Transverse colon (tissue), 4 donors: Measurements from ENCODE around the gene WNT2B. TPM values are rescaled to one million over a fixed set of nuclear protein-coding genes. Genes with fewer than 3 reads are reported as not detected.

ENCODE experiments used
- DNase-seq: peaks from one replicate; pipeline ENCODE4 v3.0.0-alpha.2; 2019
- H3K27ac ChIP-seq, 4 donors: fragments of 200-600 bp; sonication (generic); 2 replicates each; pipeline ENCODE4 v1.5.1; 2016 to 2018; ENCODE audit warnings: inconsistent platforms in 4 of 4
- H3K27me3 ChIP-seq: fragments of 200-600 bp; sonication (generic); 2 replicates; pipeline ENCODE4 v1.5.1; 2017; ENCODE audit warnings: inconsistent platforms
- H3K36me3 ChIP-seq, 4 donors: fragments of 200-600 bp; sonication (generic); 2 replicates each; pipeline ENCODE4 v1.5.1; 2017 to 2019; ENCODE audit warnings: inconsistent platforms in 4 of 4
- H3K4me1 ChIP-seq, 4 donors: fragments of 200-600 bp; sonication (generic); 2 replicates each; pipeline ENCODE4 v1.5.1; 2017 to 2020; ENCODE audit warnings: inconsistent platforms in 4 of 4
- H3K4me3 ChIP-seq, 4 donors: fragments of 200-600 bp; sonication (generic); 1 replicate in 1 of 4; 2 replicates in 3 of 4; pipeline versions ENCODE4 v1.5.1 to v1.6.1; 2017 to 2019; ENCODE audit warnings: inconsistent platforms in 4 of 4
- H3K9me3 ChIP-seq, 2 donors: fragments of 200-600 bp; sonication (generic); 2 replicates each; pipeline ENCODE4 v1.5.1; 2017 to 2019; ENCODE audit warnings: inconsistent platforms in 2 of 2
- EP300 ChIP-seq: sonication (generic); formaldehyde crosslinking; IDR thresholded peaks from one replicate; pipeline ENCODE4 v1.6.1; 2017; ENCODE audit warnings: antibody characterized with exemption, low read depth
- POLR2A ChIP-seq: fragments of 450-650 bp; IDR thresholded peaks from one replicate; pipeline ENCODE4 v1.6.1; 2016; ENCODE audit warnings: antibody characterized with exemption, mild to moderate bottlenecking, moderate library complexity
- POLR2AphosphoS5 ChIP-seq, 3 donors: sonication (generic); formaldehyde crosslinking; IDR thresholded peaks; one replicate each; pipeline ENCODE4 v1.6.1; 2016; ENCODE audit warnings: antibody characterized with exemption in 3 of 3
- WGBS, 2 donors: methylation state at CpG; one replicate each; pipeline ENCODE4 v1.1.5; 2018; ENCODE audit warnings: low coverage in 1 of 2; 5-methylcytosine and 5-hydroxymethylcytosine counted together
- in situ Hi-C, 4 donors: fragments of 200-750 bp; cut with MboI; loops; one replicate each; pipeline versions ENCODE4 v1.15.0 to v1.15.1; 2017; ENCODE audit warnings: low sequenced_read_pairs in 3 of 4, low pct_ligation_motif_present in 1 of 4, low pct_unique_long_range_greater_than_20kb in 1 of 4
- intact Hi-C: fragments of 100-400 bp; cut with DNase I; formaldehyde crosslinking; loops from one replicate; pipeline ENCODE4 v1.15.1; 2023; ENCODE audit warnings: low total_unique reads
- total RNA-seq, 4 donors: library from RNA; depleted of rRNA; stranded (reverse); fragments of >200 nt; gene quantifications; one replicate each; pipeline ENCODE4 v1.1.0, GENCODE V29; 2016
- TF ChIP-seq, protein P1 (sequence below), 5 experiments: fragments of 200-600 bp in 3 of 5; fragments of 450-650 bp in 2 of 5; sonication (generic) in 3 of 5; IDR thresholded peaks; 1 replicate in 2 of 5; 2 replicates in 3 of 5; pipeline ENCODE4 v1.5.1; 2016 to 2017; ENCODE audit warnings: antibody characterized with exemption in 5 of 5, inconsistent platforms in 3 of 5, mild to moderate bottlenecking in 2 of 5, moderate library complexity in 1 of 5

The WNT2B gene
- total RNA-seq, 4 donors from 2014 or later, result 7.9 to 17.3 (median 10.0) TPM

GRCh38 chr1:112536561-112536960 lies 27.8 kb downstream of the WNT2B start:
- 89 to 92% methylated on average over 2 of the region's 2 CpGs for WGBS, 2 donors
- H3K27ac ChIP-seq, result no peak overlapping the region
- TF ChIP-seq, protein P1, sequence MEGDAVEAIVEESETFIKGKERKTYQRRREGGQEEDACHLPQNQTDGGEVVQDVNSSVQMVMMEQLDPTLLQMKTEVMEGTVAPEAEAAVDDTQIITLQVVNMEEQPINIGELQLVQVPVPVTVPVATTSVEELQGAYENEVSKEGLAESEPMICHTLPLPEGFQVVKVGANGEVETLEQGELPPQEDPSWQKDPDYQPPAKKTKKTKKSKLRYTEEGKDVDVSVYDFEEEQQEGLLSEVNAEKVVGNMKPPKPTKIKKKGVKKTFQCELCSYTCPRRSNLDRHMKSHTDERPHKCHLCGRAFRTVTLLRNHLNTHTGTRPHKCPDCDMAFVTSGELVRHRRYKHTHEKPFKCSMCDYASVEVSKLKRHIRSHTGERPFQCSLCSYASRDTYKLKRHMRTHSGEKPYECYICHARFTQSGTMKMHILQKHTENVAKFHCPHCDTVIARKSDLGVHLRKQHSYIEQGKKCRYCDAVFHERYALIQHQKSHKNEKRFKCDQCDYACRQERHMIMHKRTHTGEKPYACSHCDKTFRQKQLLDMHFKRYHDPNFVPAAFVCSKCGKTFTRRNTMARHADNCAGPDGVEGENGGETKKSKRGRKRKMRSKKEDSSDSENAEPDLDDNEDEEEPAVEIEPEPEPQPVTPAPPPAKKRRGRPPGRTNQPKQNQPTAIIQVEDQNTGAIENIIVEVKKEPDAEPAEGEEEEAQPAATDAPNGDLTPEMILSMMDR (IDR thresholded peaks at IDR 0.05), result no peak
- TF ChIP-seq EP300 (no peak), POLR2A (no peak), POLR2AphosphoS5 (IDR thresholded peaks at IDR 0.05) (no peak)
- H3K9me3 ChIP-seq, result no peaks in the 10 kb centered on the region
- peaks cover 0 to 14% (median 0%) of the 10 kb centered on the region in 4 donors for H3K4me1 ChIP-seq
- H3K4me3 ChIP-seq, result no peak overlapping the region
- no peaks in the 10 kb centered on the region for H3K27me3 ChIP-seq
- no peaks in the 10 kb centered on the region for H3K36me3 ChIP-seq
- DNase-seq, result no peak
- in situ Hi-C loops, result no loop called here
- intact Hi-C loops, result no loop called here

DNA sequence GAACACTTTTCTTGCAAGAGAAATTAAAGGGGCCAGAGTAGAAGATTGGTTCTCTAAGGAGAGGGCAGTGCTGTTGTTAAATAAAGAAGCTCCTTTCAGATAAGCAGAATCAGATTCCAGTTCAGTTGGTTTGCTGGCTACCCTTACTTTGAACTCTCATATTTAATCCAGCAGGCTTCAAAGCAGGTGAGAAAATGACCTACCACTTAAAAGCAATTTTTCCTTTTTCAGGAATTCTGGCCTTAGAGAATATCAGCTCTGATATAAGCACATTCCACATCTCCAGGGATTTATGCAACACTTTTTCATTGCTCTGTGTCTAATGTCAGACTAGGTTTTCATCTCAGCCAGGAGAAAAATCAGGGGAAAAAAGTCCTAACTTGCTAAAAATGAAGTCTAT lies 28.7 kb downstream of the WNT2B start:
- Histone ChIP-seq H3K27me3 (no peaks in the 10 kb centered on the region), H3K4me3 (no peak overlapping the region), H3K27ac (no peak overlapping the region), H3K36me3 (no peaks in the 10 kb centered on the region), H3K9me3 (no peaks in the 10 kb centered on the region), H3K4me1 (peaks cover 0 to 6% (median 0%) of the 10 kb centered on the region in 4 donors)
- in situ Hi-C loops, result no loop called here
- intact Hi-C loops, result no loop called here
- TF ChIP-seq EP300 (no peak), POLR2A (no peak), POLR2AphosphoS5 (IDR thresholded peaks at IDR 0.05) (no peak)
- TF ChIP-seq, protein P1 (IDR thresholded peaks at IDR 0.05), result no peak
- DNase-seq, result no peak

GRCh38 chr1:112538883-112539282 lies 30.1 kb downstream of the WNT2B start:
- no peaks in the 10 kb centered on the region for H3K27me3 ChIP-seq
- TF ChIP-seq EP300 (no peak), POLR2AphosphoS5 (IDR thresholded peaks at IDR 0.05) (no peak), POLR2A (no peak)
- TF ChIP-seq, protein P1 (IDR thresholded peaks at IDR 0.05), result no peak
- H3K4me1 ChIP-seq, result no peaks in the 10 kb centered on the region
- WGBS, 2 donors, result 91 to 92% methylated on average over 2 to 3 of the region's 3 CpGs
- H3K4me3 ChIP-seq, result no peak overlapping the region
- in situ Hi-C loops, result no loop called here
- intact Hi-C loops, result no loop called here
- DNase-seq, result no peak
- no peak overlapping the region for H3K27ac ChIP-seq
- H3K9me3 ChIP-seq, result no peaks in the 10 kb centered on the region
- no peaks in the 10 kb centered on the region for H3K36me3 ChIP-seq

- DNase-seq, result no peak
- in situ Hi-C loops, result no loop called here
- 61% methylated on average over 1 of the region's 1 CpG; no CpG with 5 or more reads in 1 of the 2 donors for WGBS, 2 donors
Observed at GRCh38 chr1:112540226-112540794, 31.5 kb downstream of the WNT2B start.

More at GRCh38 chr1:112540226-112540794, 31.5 kb downstream of the WNT2B start:
- H3K4me3 ChIP-seq, result no peak overlapping the region
- no peaks in the 10 kb centered on the region for H3K27me3 ChIP-seq
- H3K4me1 ChIP-seq, result peaks cover 0 to 7% (median 0%) of the 10 kb centered on the region in 4 donors
- H3K9me3 ChIP-seq, result no peaks in the 10 kb centered on the region
- TF ChIP-seq POLR2AphosphoS5 (IDR thresholded peaks at IDR 0.05) (no peak), EP300 (no peak), POLR2A (no peak)
- TF ChIP-seq, protein P1 (IDR thresholded peaks at IDR 0.05), result no peak
- H3K36me3 ChIP-seq, result no peaks in the 10 kb centered on the region
- intact Hi-C loops, result no loop called here
- H3K27ac ChIP-seq, result no peak overlapping the region
